T47D (cell line): ENCODE data around the gene MYOZ3.

Source experiments
- DNase-seq, 2 experiments: peaks; one replicate each; pipeline versions ENCODE4 v3.0.0 to v3.0.0-alpha.2; 2011 to 2012; ENCODE audit warnings: low read depth in 1 of 2, low spot score in 1 of 2
- JUND ChIP-seq: IDR thresholded peaks from 2 replicates; pipeline ENCODE4 v1.6.1; 2012; ENCODE audit warnings: low read depth
- in situ Hi-C: cut with HindIII; loops from 2 replicates; pipeline ENCODE4 v1.10.0; 2016; ENCODE audit warnings: low sequenced_read_pairs, low pct_unique_long_range_greater_than_20kb

MYOZ3 gene

DNA sequence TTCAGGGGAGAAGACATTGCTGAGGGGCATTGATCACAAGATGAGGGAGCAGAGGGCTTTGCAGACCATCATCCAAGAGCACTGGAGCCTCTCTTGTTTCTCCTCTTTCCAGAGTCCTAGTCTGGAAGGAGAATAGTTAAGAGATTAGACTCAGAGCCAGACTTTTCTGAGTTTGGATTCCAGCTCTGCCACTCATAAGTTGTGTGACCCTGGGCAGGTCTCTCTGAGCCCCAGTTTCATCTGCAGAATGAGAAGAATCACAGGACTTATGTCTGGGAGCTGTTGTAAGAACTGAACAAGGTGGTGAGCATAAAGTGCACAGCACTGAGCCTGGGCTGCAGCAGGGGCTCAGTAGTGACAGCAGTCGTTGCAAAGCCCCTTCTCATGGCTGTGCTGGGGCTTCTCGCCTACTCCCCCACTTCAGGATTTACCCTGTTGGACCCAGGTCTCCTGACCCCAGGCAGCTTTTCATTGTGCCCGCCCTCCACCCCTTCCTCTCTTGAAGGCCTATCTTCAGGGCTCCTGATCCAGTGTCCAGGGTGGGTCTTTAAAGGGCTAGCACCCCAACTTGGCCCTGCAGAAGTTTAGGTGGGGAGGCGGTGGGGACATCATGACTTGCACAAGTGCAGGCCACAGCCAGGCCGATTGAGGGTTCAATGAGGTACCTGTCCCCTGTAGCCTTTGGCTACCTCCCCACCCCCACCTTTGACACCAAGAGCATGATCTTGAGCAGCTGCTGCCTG lies 19.1 kb upstream of the MYOZ3 start:
- no peak for TF ChIP-seq JUND
- in situ Hi-C loops, result no loop called here
- no peak for DNase-seq

DNA sequence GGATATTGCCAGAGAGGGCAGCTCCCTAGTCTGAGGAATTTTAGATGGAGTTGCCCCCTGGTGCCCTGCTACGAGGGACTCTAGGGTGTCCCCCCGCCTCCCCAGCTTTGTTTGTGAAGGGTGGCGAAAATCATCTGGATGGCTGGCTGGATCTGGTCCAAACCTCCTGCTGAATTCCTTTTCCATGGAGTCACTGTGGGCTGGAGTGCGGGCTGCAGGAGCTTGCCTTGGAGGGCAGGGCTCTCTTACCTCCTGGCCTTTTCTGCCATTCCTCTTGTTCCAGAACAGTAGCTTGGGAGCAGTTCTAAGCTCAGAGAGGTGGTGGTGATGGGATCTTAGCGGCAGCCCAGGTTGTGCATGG lies 18.5 kb upstream of the MYOZ3 start:
- TF ChIP-seq JUND, result no peak; the same call in 1 of the 2 replicates
- peak; percentile 62 to 78 for DNase-seq
- in situ Hi-C loops, result no loop called here

GRCh38 chr5:150642991-150643710 lies 17.9 kb upstream of the MYOZ3 start:
- peak in 1 of 2 experiments; percentile 49 for DNase-seq
- TF ChIP-seq JUND, result no peak
- in situ Hi-C loops, result no loop called here

- in situ Hi-C loops, result no loop called here
- no peak for DNase-seq
- no peak for TF ChIP-seq JUND
Observed at GRCh38 chr5:150644058-150644457, 17.0 kb upstream of the MYOZ3 start.

- peak in 1 of 2 experiments; percentile 33 for DNase-seq
- no peak for TF ChIP-seq JUND
- in situ Hi-C loops, result no loop called here
Observed at GRCh38 chr5:150644514-150644913, 16.5 kb upstream of the MYOZ3 start.

DNA sequence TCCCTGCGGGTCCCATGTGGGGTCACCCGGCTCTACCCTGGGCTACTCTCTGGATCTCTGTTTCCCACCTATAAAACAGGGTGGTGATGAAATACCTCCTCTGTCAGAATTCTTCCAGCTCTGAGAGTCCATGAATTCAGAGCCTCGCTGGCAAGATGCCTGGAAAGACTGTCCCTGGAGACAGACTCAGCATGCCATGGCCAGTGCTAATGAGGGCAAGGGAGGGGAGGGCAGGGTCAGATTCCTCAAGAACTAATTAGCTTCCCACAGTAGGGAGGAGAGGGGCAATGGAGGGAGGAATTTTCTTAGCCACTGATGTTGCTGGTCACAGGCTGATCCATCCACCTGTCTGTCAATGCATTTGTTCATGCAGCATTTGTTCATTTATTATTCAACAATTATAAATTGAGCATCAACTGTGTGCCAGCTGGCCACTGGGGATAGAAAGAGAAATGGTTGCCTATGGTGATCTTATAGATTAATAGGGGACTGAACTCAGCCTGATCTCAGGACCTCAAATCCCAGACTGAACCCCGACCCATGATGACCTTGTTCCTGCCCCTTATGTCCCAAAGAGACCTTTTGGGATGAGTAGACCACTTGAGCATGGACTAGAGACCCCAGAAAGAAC lies 15.9 kb upstream of the MYOZ3 start:
- TF ChIP-seq JUND, result no peak
- DNase-seq, result no peak
- in situ Hi-C loops, result no loop called here

GRCh38 chr5:150647275-150648251 lies 13.5 kb upstream of the MYOZ3 start:
- in situ Hi-C loops, result no loop called here
- no peak for DNase-seq
- no peak for TF ChIP-seq JUND

- TF ChIP-seq JUND, result no peak
- no peak for DNase-seq
- in situ Hi-C loops, result no loop called here
Observed at GRCh38 chr5:150648294-150649107, 12.6 kb upstream of the MYOZ3 start.

DNA sequence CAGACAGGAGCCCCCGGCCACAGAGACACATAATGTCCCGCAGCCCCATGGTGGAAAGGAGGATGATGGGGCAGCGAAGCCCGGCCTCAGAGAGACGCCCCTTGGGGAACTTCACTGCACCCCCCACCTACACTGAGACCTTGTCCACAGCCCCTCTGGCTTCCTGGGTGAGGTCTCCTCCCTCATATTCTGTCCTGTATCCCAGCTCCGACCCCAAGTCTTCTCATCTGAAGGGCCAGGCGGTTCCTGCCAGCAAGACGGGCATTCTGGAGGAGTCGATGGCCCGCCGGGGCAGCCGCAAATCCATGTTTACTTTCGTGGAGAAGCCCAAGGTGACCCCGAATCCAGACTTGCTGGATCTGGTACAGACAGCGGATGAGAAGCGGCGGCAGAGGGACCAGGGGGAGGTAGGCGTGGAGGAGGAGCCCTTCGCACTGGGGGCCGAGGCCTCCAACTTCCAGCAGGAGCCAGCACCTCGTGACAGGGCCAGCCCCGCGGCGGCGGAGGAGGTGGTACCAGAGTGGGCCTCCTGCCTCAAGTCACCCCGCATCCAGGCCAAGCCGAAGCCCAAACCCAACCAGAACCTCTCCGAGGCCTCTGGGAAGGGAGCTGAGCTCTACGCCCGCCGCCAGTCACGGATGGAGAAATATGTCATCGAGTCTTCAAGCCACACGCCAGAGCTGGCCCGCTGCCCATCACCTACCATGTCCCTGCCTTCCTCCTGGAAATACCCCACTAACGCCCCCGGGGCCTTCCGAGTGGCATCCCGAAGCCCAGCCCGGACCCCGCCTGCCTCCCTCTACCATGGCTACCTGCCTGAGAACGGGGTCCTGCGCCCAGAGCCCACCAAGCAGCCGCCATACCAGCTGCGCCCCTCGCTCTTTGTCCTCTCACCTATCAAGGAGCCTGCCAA lies 11.7 kb upstream of the MYOZ3 start:
- in situ Hi-C loops, result no loop called here
- no peak for TF ChIP-seq JUND
- DNase-seq, result no peak
